ENCODE results near the gene BNIP3.
"Not testable (repeated sequence)": the region's sequence is repeated elsewhere in the genome, so short reads cannot be mapped to it uniquely, and the experiment has no call there.

Gene BNIP3

DNA sequence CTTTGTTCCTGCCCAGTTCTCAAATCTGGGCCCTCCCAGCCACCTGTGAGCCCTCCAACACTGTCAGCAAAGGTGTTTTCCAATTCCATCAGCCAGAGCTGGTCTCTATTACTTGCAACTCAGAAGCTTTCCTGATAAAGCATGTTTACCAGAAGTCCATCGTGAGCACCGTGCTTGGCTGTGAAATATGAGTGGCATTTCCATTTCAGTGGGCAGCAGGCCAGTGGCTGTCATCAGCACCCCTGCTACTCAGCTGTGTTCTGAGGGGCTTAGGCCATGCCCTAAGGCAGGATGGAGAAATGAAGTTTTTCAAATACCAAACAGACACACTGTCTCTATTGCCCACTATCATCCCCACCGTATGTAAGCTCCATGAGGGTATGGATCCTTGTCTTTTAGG lies 12.7 kb upstream of the BNIP3 start:
- Mint-ChIP-seq H3K27ac (no peak overlapping the region), H3K4me3 (no peak overlapping the region), H3K36me3 (ENCODE audit: low read depth) (no peaks in the 10 kb centered on the region), H3K9me3 (no peaks in the 10 kb centered on the region), H3K4me1 (ENCODE audit: low read depth) (no peaks in the 10 kb centered on the region), H3K27me3 (no peaks in the 10 kb centered on the region)

DNA sequence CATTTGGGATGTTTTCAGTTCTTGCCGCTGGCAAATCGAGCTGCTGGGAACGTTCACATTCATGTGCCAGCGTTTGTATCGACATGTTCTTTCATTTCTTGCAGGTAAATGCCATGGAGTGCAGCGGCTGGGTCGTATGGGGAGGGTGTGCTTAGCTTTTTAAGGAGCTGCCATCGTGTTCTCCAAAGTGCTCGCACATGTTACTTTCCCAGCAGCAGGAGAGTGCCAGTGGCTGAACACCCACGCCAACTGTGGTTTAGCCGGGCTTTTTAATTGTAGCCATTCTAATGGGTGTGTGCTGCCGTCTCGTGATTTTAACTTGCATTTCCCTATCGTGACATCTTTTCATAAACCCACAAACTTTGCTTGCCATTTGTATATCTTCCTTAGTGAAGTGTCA lies 11.6 kb upstream of the BNIP3 start:
- Mint-ChIP-seq H3K4me3 (no peak overlapping the region), H3K27me3 (no peaks in the 10 kb centered on the region), H3K36me3 (ENCODE audit: low read depth) (no peaks in the 10 kb centered on the region), H3K9me3 (no peaks in the 10 kb centered on the region), H3K4me1 (ENCODE audit: low read depth) (no peaks in the 10 kb centered on the region), H3K27ac (no peak overlapping the region)

DNA sequence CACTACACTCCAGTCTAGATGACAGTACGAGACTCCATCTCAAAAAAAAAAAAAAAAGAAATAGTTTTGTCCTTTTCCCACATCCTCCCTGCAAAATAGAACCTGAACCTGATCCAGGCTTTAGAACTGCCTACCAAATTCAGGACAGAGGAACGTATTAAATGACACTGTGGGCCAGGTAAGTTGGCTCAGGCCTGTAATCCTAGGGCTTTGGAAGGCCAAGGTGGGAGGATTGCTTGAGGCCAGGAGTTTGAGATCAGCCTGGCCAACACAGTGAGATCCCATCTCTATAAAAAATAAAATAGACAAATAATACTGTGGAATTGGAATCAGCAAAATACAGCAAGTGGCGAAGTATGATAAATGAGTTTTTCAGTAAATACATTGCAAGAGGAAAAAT lies 10.0 kb upstream of the BNIP3 start:
- H3K27ac Mint-ChIP-seq, result no peak overlapping the region
- H3K4me3 Mint-ChIP-seq, result no peak overlapping the region
- no peaks in the 10 kb centered on the region for H3K4me1 Mint-ChIP-seq (ENCODE audit: low read depth)
- H3K36me3 Mint-ChIP-seq (ENCODE audit: low read depth), result no peaks in the 10 kb centered on the region
- H3K9me3 Mint-ChIP-seq, result no peaks in the 10 kb centered on the region
- H3K27me3 Mint-ChIP-seq, result no peaks in the 10 kb centered on the region

DNA sequence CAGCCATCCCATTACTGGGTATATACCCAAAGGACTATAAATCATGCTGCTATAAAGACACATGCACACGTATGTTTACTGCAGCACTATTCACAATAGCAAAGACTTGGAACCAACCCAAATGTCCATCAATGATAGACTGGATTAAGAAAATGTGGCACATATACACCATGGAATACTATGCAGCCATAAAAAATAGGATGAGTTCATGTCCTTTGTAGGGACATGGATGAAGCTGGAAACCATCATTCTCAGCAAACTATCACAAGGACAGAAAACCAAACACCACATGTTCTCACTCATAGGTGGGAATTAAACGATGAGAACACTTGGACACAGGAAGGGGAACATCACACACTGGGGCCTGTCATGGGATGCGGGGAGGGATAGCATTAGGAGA lies 6.1 kb upstream of the BNIP3 start:
- H3K4me3 Mint-ChIP-seq; H3K27me3 Mint-ChIP-seq; H3K4me1 Mint-ChIP-seq (ENCODE audit: low read depth); H3K36me3 Mint-ChIP-seq (ENCODE audit: low read depth); H3K9me3 Mint-ChIP-seq; H3K27ac Mint-ChIP-seq: not testable (repeated sequence)

DNA sequence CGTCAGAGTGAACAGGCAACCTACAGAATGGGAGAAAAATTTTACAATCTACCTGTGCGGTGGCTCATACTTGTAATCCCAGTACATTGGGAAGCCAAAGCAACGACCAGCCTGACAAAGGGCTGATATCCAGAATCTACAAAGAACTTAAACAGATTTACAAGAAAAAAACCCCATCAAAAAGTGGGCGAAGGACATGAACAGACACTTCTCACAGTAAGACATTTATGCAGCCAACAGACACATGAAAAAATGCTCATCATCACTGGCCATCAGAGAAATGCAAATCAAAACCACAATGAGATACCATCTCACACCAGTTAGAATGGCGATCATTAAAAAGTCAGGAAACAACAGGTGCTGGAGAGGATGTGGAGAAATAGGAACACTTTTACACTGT lies 5.6 kb upstream of the BNIP3 start:
- H3K27ac Mint-ChIP-seq; H3K36me3 Mint-ChIP-seq (ENCODE audit: low read depth): not testable (repeated sequence)

DNA sequence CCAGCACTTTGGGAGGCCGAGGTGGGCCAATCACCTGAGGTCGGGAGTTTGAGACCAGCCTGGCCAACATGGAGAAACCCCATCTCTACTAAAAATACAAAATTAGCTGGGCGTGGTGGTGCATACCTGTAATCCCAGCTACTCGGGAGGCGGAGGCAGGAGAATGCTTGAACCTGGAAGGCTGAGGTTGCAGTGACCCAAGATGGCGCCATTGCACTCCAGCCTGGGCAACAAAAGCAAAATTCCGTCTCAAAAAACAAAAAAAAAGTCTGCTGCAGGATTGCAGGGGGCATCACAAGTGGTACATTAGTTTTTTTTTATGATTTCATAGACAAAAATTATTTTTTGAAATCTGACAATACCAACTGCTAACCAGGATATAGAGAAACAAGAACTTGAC lies 5.1 kb upstream of the BNIP3 start:
- H3K27ac Mint-ChIP-seq; H3K4me3 Mint-ChIP-seq; H3K4me1 Mint-ChIP-seq (ENCODE audit: low read depth); H3K36me3 Mint-ChIP-seq (ENCODE audit: low read depth); H3K27me3 Mint-ChIP-seq; H3K9me3 Mint-ChIP-seq: not testable (repeated sequence)

More for the DNA sequence above, 5.6 kb upstream of the BNIP3 start:
- not testable (repeated sequence) for H3K4me1 Mint-ChIP-seq (ENCODE audit: low read depth); H3K9me3 Mint-ChIP-seq; H3K27me3 Mint-ChIP-seq; H3K4me3 Mint-ChIP-seq

DNA sequence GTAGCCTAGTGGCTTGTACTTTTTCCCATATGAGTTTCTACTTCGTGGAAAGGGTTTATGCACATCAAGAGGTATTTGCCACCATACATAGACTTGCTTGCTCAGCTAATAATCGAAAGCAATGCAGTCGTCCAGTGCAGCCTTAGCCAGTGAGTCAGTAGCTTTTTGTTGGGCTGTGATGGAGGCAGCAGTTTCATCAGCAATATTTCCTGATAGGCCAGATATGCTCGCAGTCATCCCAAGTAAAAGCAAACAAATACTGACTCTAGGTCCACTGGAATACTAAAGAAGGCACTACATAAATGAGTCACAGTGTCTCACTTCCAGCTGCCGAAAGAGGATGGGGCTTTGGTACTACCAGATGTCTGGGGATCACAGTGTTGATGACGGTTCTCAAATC lies 2.1 kb upstream of the BNIP3 start:
- no peaks in the 10 kb centered on the region for H3K9me3 Mint-ChIP-seq
- peaks cover 18% of the 10 kb centered on the region for H3K4me1 Mint-ChIP-seq (ENCODE audit: low read depth)
- peaks cover 8% of the 10 kb centered on the region for H3K36me3 Mint-ChIP-seq (ENCODE audit: low read depth)
- no peak overlapping the region for H3K27ac Mint-ChIP-seq
- H3K4me3 Mint-ChIP-seq, result peak overlapping the region; percentile 72
- no peaks in the 10 kb centered on the region for H3K27me3 Mint-ChIP-seq

DNA sequence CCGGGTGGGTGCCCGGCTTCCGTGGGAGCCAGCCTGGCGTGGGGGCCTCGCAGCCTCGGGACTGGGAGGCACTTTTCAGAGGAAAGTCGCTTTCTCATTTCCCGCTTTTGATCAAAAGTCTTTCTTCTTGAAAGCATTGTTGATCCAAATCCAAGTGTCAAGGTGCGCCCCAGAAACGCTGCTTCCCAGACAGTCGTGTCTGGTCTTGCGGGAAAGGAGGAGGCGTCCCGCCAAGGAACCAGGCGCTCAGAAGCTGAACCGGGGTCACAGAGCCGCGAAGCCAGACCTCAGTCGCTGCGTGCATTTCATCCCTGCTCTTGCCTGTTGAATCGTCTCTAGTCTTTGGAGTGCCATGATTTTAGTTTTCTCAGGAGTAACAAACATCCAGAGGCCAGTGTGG lies 1.1 kb upstream of the BNIP3 start:
- no peaks in the 10 kb centered on the region for H3K27me3 Mint-ChIP-seq
- H3K9me3 Mint-ChIP-seq, result no peaks in the 10 kb centered on the region
- H3K36me3 Mint-ChIP-seq (ENCODE audit: low read depth), result peaks cover 15% of the 10 kb centered on the region
- H3K4me3 Mint-ChIP-seq, result peak overlapping the region; percentile 72
- H3K27ac Mint-ChIP-seq, result peak overlapping the region; percentile 61
- peaks cover 28% of the 10 kb centered on the region for H3K4me1 Mint-ChIP-seq (ENCODE audit: low read depth)

DNA sequence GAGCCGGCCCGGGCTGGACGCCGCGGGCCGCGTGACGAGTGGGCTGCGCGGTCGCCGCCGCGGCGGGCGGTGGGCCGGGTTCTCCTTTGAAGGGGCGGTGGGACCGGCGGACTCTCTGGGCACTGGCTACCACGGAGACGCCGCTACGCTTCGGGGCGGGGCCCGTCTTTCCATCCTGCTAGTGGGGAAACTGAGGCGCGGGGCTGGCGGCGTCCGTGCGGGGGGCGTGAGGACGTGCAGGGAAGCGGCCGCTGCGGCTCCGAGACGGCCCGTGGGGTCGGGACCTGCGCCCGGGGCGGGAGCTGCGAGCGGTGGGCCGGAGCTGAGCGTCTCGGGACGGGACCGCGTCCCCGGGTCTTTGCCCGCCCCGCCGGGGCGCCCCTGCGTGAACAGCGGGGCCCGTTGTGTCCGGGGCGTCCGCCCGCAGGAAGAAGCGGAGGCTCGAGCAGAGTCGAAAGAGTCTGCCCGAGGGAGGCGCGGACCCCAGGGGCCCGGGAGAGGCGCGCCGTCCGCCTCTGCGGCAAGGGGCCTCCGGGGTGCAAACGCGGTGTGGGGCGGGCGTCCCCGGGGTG lies 548 bp upstream of the BNIP3 start:
- Mint-ChIP-seq H3K9me3 (no peaks in the 10 kb centered on the region), H3K27me3 (no peaks in the 10 kb centered on the region), H3K4me3 (peak overlapping the region; percentile 64), H3K4me1 (ENCODE audit: low read depth) (peaks cover 33% of the 10 kb centered on the region), H3K27ac (no peak overlapping the region), H3K36me3 (ENCODE audit: low read depth) (peaks cover 20% of the 10 kb centered on the region)

DNA sequence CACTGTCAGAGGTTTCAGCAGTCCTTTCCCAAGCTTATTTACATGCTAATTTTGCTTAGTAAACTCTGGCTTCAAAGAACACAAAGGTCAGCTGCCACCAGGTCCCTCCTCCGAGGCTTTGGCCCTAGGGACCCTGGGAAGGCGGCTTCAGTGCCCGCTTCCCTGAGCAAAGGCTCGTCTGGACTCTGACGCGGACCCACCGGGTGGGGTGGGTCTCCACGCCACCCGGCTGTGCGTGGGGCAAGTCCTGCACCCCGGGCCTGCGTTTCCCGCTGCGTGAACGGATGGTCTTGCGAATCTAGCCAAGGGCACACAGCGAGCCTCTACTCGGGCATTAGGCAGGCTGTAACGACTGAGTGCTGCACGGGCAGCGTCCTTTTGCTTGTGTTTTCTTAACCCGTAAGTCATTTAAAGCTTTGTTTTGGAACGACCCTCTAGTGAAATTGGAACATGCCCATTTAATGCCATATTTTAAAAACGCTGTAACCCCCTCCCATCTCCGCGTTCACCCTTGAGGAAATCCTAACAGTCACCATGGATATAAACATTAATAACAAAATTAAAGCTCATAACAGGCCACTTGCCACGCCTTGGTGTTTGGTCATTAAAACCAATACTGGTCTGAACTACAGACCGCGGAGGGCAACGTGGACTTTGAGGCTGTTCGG lies 828 bp downstream of the BNIP3 start:
- Mint-ChIP-seq H3K27me3 (no peaks in the 10 kb centered on the region), H3K27ac (peak overlapping the region; percentile 59), H3K4me3 (peak overlapping the region; percentile 87), H3K4me1 (ENCODE audit: low read depth) (peaks cover 46% of the 10 kb centered on the region), H3K9me3 (no peaks in the 10 kb centered on the region), H3K36me3 (ENCODE audit: low read depth) (peaks cover 26% of the 10 kb centered on the region)

DNA sequence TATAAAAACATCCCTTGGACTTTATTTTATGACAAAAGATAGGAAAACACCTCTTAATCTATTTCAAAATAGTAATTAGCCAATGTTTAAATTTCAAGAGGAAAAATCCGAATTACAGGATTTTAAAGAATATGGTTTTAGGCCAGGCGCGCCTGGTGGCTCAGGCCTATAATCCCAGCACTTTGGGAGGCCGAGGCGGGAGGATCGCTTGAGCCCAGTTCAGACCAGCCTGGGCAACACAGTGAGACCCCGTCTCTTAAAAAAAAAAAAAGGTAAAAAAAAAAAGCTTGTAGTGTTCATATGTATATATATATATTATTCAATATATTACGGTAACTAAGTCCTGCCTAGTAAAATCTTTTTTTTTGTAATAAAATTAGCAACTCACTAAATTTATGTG lies 1.4 kb downstream of the BNIP3 start:
- Mint-ChIP-seq H3K4me1 (ENCODE audit: low read depth) (peaks cover 51% of the 10 kb centered on the region), H3K4me3 (peak overlapping the region; percentile 87), H3K27me3 (no peaks in the 10 kb centered on the region), H3K36me3 (ENCODE audit: low read depth) (peaks cover 32% of the 10 kb centered on the region), H3K9me3 (no peaks in the 10 kb centered on the region), H3K27ac (peak overlapping the region; percentile 31)

DNA sequence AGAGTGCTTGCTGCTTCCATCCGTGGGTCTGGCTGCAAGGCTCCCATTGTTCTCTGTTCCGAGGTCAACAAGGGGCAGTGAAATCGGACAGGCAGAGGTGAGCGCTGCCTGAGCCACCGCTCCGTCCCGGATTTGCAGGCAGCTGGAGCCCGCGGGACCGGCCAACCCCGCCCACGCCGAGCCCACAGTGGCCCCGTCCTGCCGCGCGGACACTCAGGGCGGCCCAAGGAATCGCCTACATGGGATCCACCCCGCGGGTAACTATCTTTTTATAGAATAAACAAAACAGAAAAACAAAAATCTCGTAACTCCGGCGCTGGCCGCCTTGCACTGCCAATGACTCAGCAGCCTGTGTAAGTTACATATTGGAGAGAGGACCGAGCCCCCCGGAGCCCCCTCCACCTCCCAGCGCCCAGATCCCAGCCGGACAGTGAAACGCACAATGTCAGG lies 1.9 kb downstream of the BNIP3 start:
- Mint-ChIP-seq H3K4me1 (ENCODE audit: low read depth) (peaks cover 56% of the 10 kb centered on the region), H3K4me3 (peak overlapping the region; percentile 78), H3K36me3 (ENCODE audit: low read depth) (peaks cover 32% of the 10 kb centered on the region), H3K27ac (peak overlapping the region; percentile 69), H3K9me3 (no peaks in the 10 kb centered on the region), H3K27me3 (no peaks in the 10 kb centered on the region)

DNA sequence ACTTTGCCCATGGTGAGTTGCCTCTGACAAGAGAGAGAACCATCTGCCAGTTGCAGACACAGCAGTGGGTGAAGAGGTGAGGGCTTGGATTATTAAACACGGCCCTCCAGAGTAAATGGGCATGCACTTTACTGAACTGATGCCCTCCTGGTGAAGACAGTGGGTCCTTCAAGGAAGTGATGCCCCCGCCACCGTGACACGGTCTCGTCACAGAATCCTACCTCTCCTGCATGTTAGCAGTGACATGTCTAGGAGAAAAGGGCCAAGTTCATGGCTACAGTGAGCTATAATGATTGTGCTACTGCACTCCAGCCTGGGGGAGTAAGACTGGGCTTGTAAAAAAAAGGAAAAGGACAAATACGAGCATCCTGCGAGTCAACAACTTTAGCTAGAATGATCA lies 2.4 kb downstream of the BNIP3 start:
- H3K9me3 Mint-ChIP-seq, result no peaks in the 10 kb centered on the region
- H3K36me3 Mint-ChIP-seq (ENCODE audit: low read depth), result peaks cover 32% of the 10 kb centered on the region
- H3K4me3 Mint-ChIP-seq, result peak overlapping the region; percentile 78
- peaks cover 61% of the 10 kb centered on the region for H3K4me1 Mint-ChIP-seq (ENCODE audit: low read depth)
- peak overlapping the region; percentile 69 for H3K27ac Mint-ChIP-seq
- no peaks in the 10 kb centered on the region for H3K27me3 Mint-ChIP-seq

DNA sequence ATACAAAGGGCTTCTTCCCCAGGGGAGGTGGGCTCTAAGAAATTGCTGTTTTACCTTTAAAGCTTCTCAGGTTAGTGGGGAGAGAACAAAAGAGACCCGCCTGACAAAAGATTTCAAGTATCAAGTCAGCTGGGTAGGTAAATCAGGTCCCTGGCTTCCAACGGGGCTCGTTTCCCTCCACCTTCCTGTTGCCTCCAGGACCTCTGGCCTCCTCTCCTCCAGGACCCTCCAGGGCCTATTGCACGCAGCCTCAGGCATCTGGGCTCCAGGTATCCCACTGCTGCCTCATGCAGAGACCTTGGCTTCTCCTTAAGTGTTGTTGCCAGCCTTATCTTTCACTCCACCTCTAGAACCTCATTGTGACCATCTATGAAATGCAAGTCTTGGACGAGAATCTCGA lies 2.9 kb downstream of the BNIP3 start:
- Mint-ChIP-seq H3K27me3 (no peaks in the 10 kb centered on the region), H3K27ac (peak overlapping the region; percentile 69), H3K4me1 (ENCODE audit: low read depth) (peaks cover 65% of the 10 kb centered on the region), H3K9me3 (no peaks in the 10 kb centered on the region), H3K36me3 (ENCODE audit: low read depth) (peaks cover 35% of the 10 kb centered on the region), H3K4me3 (peak overlapping the region; percentile 78)

DNA sequence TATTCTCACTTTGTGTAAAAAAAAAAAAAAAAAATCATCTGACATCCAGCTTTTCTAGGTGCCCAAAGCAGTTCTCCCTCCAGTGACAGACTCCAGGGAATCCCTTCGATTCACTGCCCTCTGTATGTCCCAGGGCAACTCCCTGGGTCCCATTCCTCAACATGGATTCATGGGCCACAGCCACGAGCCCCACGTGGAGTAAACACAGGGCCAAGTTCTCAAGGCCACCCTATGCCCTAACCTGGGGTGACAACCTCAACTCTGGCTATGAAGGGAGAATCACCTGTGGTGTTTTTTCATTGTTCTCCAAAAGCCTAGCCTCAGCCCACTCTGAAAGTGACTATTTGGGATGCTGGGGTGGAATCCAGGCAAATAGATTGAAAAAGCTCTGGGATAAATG lies 3.4 kb downstream of the BNIP3 start:
- Mint-ChIP-seq H3K9me3 (no peaks in the 10 kb centered on the region), H3K4me1 (ENCODE audit: low read depth) (peaks cover 70% of the 10 kb centered on the region), H3K36me3 (ENCODE audit: low read depth) (peaks cover 40% of the 10 kb centered on the region), H3K4me3 (no peak overlapping the region), H3K27me3 (no peaks in the 10 kb centered on the region), H3K27ac (peak overlapping the region; percentile 36)

Measured in stimulated activated naive CD8-positive, alpha-beta T cell treated with anti-CD3 and anti-CD28 coated beads, Interleukin-15, Interleukin-2, amounts not matched to agents 100 ng/mL and 50 ng/mL, for 24 hours (primary cell).